Endothelial cell of umbilical vein (primary cell): ENCODE data around the gene PTPN13. TPM values are rescaled to one million over a fixed set of nuclear protein-coding genes. Genes with fewer than 3 reads are reported as not detected.

Experiments used
- BruUV-seq: library from RNA; stranded (reverse); fragments of 400-500 nt; replicated peaks from 2 replicates; lab custom pipeline; 2021; lab: Mats Ljungman, UMichigan
- CTCF ChIA-PET: fragments of 300-600, 350-600 bp; sonication (Branson Sonifier 250); formaldehyde crosslinking; loops from one replicate; lab custom pipeline; 2021; ENCODE audit warnings: antibody characterized with exemption, inconsistent platforms; lab: Charles Lee
- POLR2A ChIA-PET: fragments of 300-600, 350-600 bp; sonication (Branson Sonifier 250); formaldehyde crosslinking; loops from one replicate; lab custom pipeline; 2021; ENCODE audit warnings: antibody characterized with exemption, inconsistent platforms; lab: Charles Lee
- DNase-seq: peaks from one replicate; pipeline ENCODE4 v3.0.0-alpha.2; 2011; ENCODE audit warnings: low read depth, low spot score
- FAIRE-seq: peaks from 2 replicates; lab custom pipeline; 2011; peaks lifted over from hg19 to GRCh38; lab: Jason Lieb, UNC
- H2AFZ ChIP-seq: 2 replicates; pipeline ENCODE4 v1.6.0; 2012; ENCODE audit warnings: low read depth, low read length, control low read depth, inconsistent platforms
- H3K27ac ChIP-seq: 2 replicates; pipeline ENCODE4 v1.5.1; 2011; ENCODE audit warnings: low read depth, mild to moderate bottlenecking, control low read depth, low read length, moderate library complexity; ENCODE audit not compliant: insufficient read depth
- H3K27me3 ChIP-seq, 2 experiments: 2 replicates each; pipeline versions ENCODE4 v1.6.0 to v1.6.1; 2011; ENCODE audit warnings: low read length in 2 of 2, mixed read lengths in 1 of 2; ENCODE audit not compliant: control insufficient read depth in 2 of 2, insufficient read depth in 2 of 2
- H3K36me3 ChIP-seq, 2 experiments: 2 replicates in 1 of 2; 3 replicates in 1 of 2; pipeline ENCODE4 v1.5.1; 2011; ENCODE audit warnings: low read length in 2 of 2, mild to moderate bottlenecking in 1 of 2, moderate library complexity in 1 of 2; ENCODE audit not compliant: control insufficient read depth in 2 of 2, insufficient read depth in 2 of 2; ENCODE audit errors: extremely low read depth in 1 of 2
- H3K4me1 ChIP-seq: 3 replicates; pipeline ENCODE4 v1.5.1; 2011; ENCODE audit warnings: mild to moderate bottlenecking, low read length; ENCODE audit not compliant: control insufficient read depth, insufficient read depth; ENCODE audit errors: extremely low read depth
- H3K4me2 ChIP-seq: 2 replicates; pipeline ENCODE4 v1.6.1; 2011; ENCODE audit warnings: low read length, control low read depth, mixed read lengths; ENCODE audit not compliant: insufficient read depth
- H3K4me3 ChIP-seq, 3 experiments: fragments of 200-600 bp in 1 of 3; sonication (generic), shearing (Covaris generic) in 1 of 3; replicated peaks in 1 of 3; 2 replicates each; pipeline ENCODE4 v1.5.1; 2011 to 2016; ENCODE audit warnings: control low read depth in 3 of 3, low read length in 3 of 3, mild to moderate bottlenecking in 2 of 3, inconsistent platforms in 1 of 3, low read depth in 1 of 3, moderate library complexity in 1 of 3; ENCODE audit not compliant: insufficient read depth in 1 of 3
- H3K79me2 ChIP-seq: 2 replicates; pipeline ENCODE4 v1.6.0; 2012; ENCODE audit warnings: low read length, inconsistent platforms; ENCODE audit not compliant: control insufficient read depth, insufficient read depth
- H3K9ac ChIP-seq: replicated peaks from 2 replicates; pipeline ENCODE3; 2011; ENCODE audit warnings: low read length, control low read depth; ENCODE audit not compliant: insufficient read depth; ENCODE audit errors: extremely low read depth
- H3K9me1 ChIP-seq: replicated peaks from 3 replicates; pipeline ENCODE4 v1.6.0; 2011; ENCODE audit warnings: mild to moderate bottlenecking, low read length; ENCODE audit not compliant: control insufficient read depth, insufficient read depth; ENCODE audit errors: extremely low read depth
- H3K9me3 ChIP-seq: replicated peaks from 2 replicates; pipeline ENCODE4 v1.5.1; 2012; ENCODE audit warnings: low read length, inconsistent platforms; ENCODE audit not compliant: control insufficient read depth, insufficient read depth
- H4K20me1 ChIP-seq: replicated peaks from 2 replicates; pipeline ENCODE3; 2011; ENCODE audit warnings: mild to moderate bottlenecking, low read length; ENCODE audit not compliant: control insufficient read depth, insufficient read depth; ENCODE audit errors: extremely low read depth
- CTCF ChIP-seq, 2 donors: IDR thresholded peaks; 1 replicate in 1 of 2; 2 replicates in 1 of 2; pipeline ENCODE4 v1.5.1; 2011; ENCODE audit warnings: low read length in 2 of 2, mild to moderate bottlenecking in 2 of 2, moderate library complexity in 2 of 2, control low read depth in 1 of 2, inconsistent platforms in 1 of 2, low read depth in 1 of 2; ENCODE audit not compliant: insufficient read depth in 1 of 2; ENCODE audit errors: extremely low read depth in 1 of 2
- EZH2 ChIP-seq: IDR thresholded peaks from 2 replicates; pipeline ENCODE4 v1.6.1; 2012; ENCODE audit warnings: borderline replicate concordance, low read depth, mild to moderate bottlenecking, moderate library complexity, low read length, inconsistent platforms; ENCODE audit not compliant: severe bottlenecking
- FOS ChIP-seq: IDR thresholded peaks from 2 replicates; pipeline ENCODE4 v1.6.1; 2011; ENCODE audit warnings: mild to moderate bottlenecking, low read length, moderate library complexity, borderline replicate concordance; ENCODE audit not compliant: insufficient read depth
- GATA2 ChIP-seq: IDR thresholded peaks from 2 replicates; pipeline ENCODE4 v1.7.0; 2011; ENCODE audit warnings: low read depth, mild to moderate bottlenecking, moderate library complexity, mixed read lengths, low read length; ENCODE audit not compliant: insufficient read length, insufficient read depth
- JUN ChIP-seq: IDR thresholded peaks from 2 replicates; pipeline ENCODE4 v1.6.1; 2011; ENCODE audit warnings: borderline replicate concordance, low read depth; ENCODE audit not compliant: insufficient read length, insufficient read depth
- MAX ChIP-seq: IDR thresholded peaks from 2 replicates; pipeline ENCODE4 v1.6.1; 2011; ENCODE audit not compliant: insufficient read depth, insufficient read length
- MYC ChIP-seq: IDR thresholded peaks from one replicate; pipeline ENCODE4 v1.6.1; 2011; ENCODE audit warnings: mild to moderate bottlenecking, low read depth, low read length
- POLR2A ChIP-seq: IDR thresholded peaks from 2 replicates; pipeline ENCODE4 v1.6.1; 2012; ENCODE audit warnings: low read depth, mild to moderate bottlenecking, control low read depth, low read length
- POLR2AphosphoS5 ChIP-seq: IDR thresholded peaks from 2 replicates; pipeline ENCODE4 v1.6.1; 2012; ENCODE audit warnings: low read depth, mild to moderate bottlenecking, control low read depth, low read length, moderate library complexity; ENCODE audit not compliant: insufficient read depth
- dilution Hi-C: fragments of 300-500 bp; cut with MboI; formaldehyde crosslinking; loops from one replicate; pipeline ENCODE4 v1.15.0; 2019; ENCODE audit warnings: low sequenced_read_pairs; ENCODE audit not compliant: extremely low pct_ligation_motif_present
- intact Hi-C: fragments of 100-400 bp; cut with micrococcal nuclease; formaldehyde crosslinking; loops from one replicate; pipeline ENCODE4 v1.10.0; 2022
- polyA plus RNA-seq, 4 experiments: library from polyadenylated mRNA; depleted of rRNA in 3 of 4; stranded (reverse) in 3 of 4; unstranded in 1 of 4; fragments of >200 nt; gene quantifications; 2 replicates each; pipeline versions ENCODE4 v1.2.1 to v1.2.3, GENCODE V29; 2011 to 2012; ENCODE audit warnings: missing spikeins in 1 of 4
- total RNA-seq: library from RNA; stranded (reverse); gene quantifications from 2 replicates; pipeline ENCODE4 v1.2.3, GENCODE V29; 2021

The PTPN13 gene
- total and polyA plus RNA-seq, 2 donors (not counting 3 experiments of a cell fraction or from before 2014, with no cell fraction given), result 0.69 to 2.9 TPM

GRCh38 chr4:86815653-86816052 lies 221.5 kb downstream of the PTPN13 start:
- no peaks in the 10 kb centered on the region for H3K79me2 ChIP-seq
- TF ChIP-seq EZH2, result no peak
- no peak for TF ChIP-seq MYC
- no peak for TF ChIP-seq FOS
- no peak for TF ChIP-seq POLR2A
- no peak for TF ChIP-seq GATA2
- TF ChIP-seq JUN, result no peak
- TF ChIP-seq MAX, result no peak
- no peak for TF ChIP-seq CTCF (IDR thresholded peaks at IDR 0.05; ENCODE audit: extremely low read depth in 1 of 2, insufficient read depth in 1 of 2, low read depth in 1 of 2, low read length in 2 of 2)
- no peak for TF ChIP-seq POLR2AphosphoS5
- H3K9ac ChIP-seq, result no peak overlapping the region
- FAIRE-seq (no peak), DNase-seq (no peak)
- no peaks in the 10 kb centered on the region for H3K9me1 ChIP-seq
- peaks cover 7% of the 10 kb centered on the region for H3K4me1 ChIP-seq
- no TSS peak for BruUV-seq
- H3K9me3 ChIP-seq, result no peaks in the 10 kb centered on the region
- ChIA-PET CTCF (no interaction called here), POLR2A (no interaction called here)
- intact Hi-C loops, result loop anchor here (5.0 kb wide), 1 partner anchor 318 kb away; no protein-coding TSS in a partner anchor
- H3K4me2 ChIP-seq, result no peak overlapping the region
- no peaks in the 10 kb centered on the region for H3K27me3 ChIP-seq
- H4K20me1 ChIP-seq, result no peaks in the 10 kb centered on the region
- dilution Hi-C loops, result no loop called here
- no peaks in the 10 kb centered on the region for H3K36me3 ChIP-seq
- H2AFZ ChIP-seq, result no peak overlapping the region
- H3K4me3 ChIP-seq, result no peak overlapping the region
- no peak overlapping the region for H3K27ac ChIP-seq
